Stimulated activated CD8-positive, alpha-beta memory T cell treated with anti-CD3 and anti-CD28 coated beads, Interleukin-4, amount 100 ng/mL, for 4 hours (primary cell): ENCODE data around the gene CEP63.

Source experiments
- DNase-seq, 2 donors: peaks; one replicate each; pipeline ENCODE4 v3.0.0-alpha.2; 2020; ENCODE audit warnings: low read depth in 2 of 2, low spot score in 1 of 2

Gene CEP63

GRCh38 chr3:134485718-134486576 lies at the start of gene CEP63, which contains the start of gene ANAPC13:
Gene CEP63, plus strand, starts transcription at chr3:134486057. Its CDS starts 9,264 bp downstream, at chr3:134495321.
Gene ANAPC13, minus strand, starts transcription at chr3:134485985. Its CDS starts 3,081 bp downstream, at chr3:134482904.
- peak; percentile 87 to 89 for DNase-seq

GRCh38 chr3:134437211-134437752 lies 48.6 kb upstream of the CEP63 start:
- DNase-seq = no peak

- DNase-seq = no peak
These were observed 44.5 kb upstream of the CEP63 start for GRCh38 chr3:134441321-134441720.

GRCh38 chr3:134441821-134442220 lies 44.0 kb upstream of the CEP63 start:
- DNase-seq = no peak

GRCh38 chr3:134445095-134445494 lies 40.8 kb upstream of the CEP63 start:
- no peak for DNase-seq

GRCh38 chr3:134445636-134446035 lies 40.2 kb upstream of the CEP63 start:
- no peak for DNase-seq

GRCh38 chr3:134446800-134447199 lies 39.1 kb upstream of the CEP63 start:
- DNase-seq = no peak

GRCh38 chr3:134447351-134447750 lies 38.5 kb upstream of the CEP63 start:
- DNase-seq = no peak

- DNase-seq = no peak
These were observed 37.2 kb upstream of the CEP63 start for GRCh38 chr3:134448664-134449063.

- no peak for DNase-seq
These were observed 36.6 kb upstream of the CEP63 start for GRCh38 chr3:134449277-134449676.

- no peak for DNase-seq
These were observed 35.9 kb upstream of the CEP63 start for GRCh38 chr3:134449951-134450350.

GRCh38 chr3:134453631-134454030 lies 32.2 kb upstream of the CEP63 start:
- no peak for DNase-seq

- no peak for DNase-seq
These were observed 28.3 kb upstream of the CEP63 start for GRCh38 chr3:134457376-134458074.

- no peak for DNase-seq
These were observed 27.4 kb upstream of the CEP63 start for GRCh38 chr3:134458406-134458945.

- no peak for DNase-seq
These were observed 26.3 kb upstream of the CEP63 start for GRCh38 chr3:134459562-134459961.

- no peak for DNase-seq
These were observed 24.9 kb upstream of the CEP63 start for GRCh38 chr3:134460965-134461364.

GRCh38 chr3:134462331-134462941 lies 23.4 kb upstream of the CEP63 start:
- DNase-seq = no peak

GRCh38 chr3:134463676-134464063 lies 22.2 kb upstream of the CEP63 start:
- no peak for DNase-seq

GRCh38 chr3:134464064-134464688 lies 21.7 kb upstream of the CEP63 start:
- DNase-seq = no peak

GRCh38 chr3:134464689-134465365 lies 21.0 kb upstream of the CEP63 start:
- no peak for DNase-seq
